Uterus (tissue), 4 donors: Measurements from ENCODE around the gene PPM1H. TPM values are rescaled to one million over a fixed set of nuclear protein-coding genes. Genes with fewer than 3 reads are reported as not detected.

ENCODE experiments used
- DNase-seq, 2 donors: peaks; one replicate each; pipeline ENCODE4 v3.0.0-alpha.2; 2019 to 2020
- H3K27ac ChIP-seq, 2 donors: fragments of 200-600 bp; sonication (generic); 1 replicate in 1 of 2; 2 replicates in 1 of 2; pipeline ENCODE4 v1.5.1; 2016 to 2018
- H3K27me3 ChIP-seq, 2 donors: fragments of 200-600 bp; sonication (generic); one replicate each; pipeline ENCODE4 v1.5.1; 2018 to 2019; ENCODE audit warnings: control low read depth in 1 of 2
- H3K36me3 ChIP-seq, 2 donors: fragments of 200-600 bp; sonication (generic); one replicate each; pipeline ENCODE4 v1.5.1; 2019; ENCODE audit warnings: control low read depth in 1 of 2
- H3K4me1 ChIP-seq, 2 donors: fragments of 200-600 bp; sonication (generic); one replicate each; pipeline ENCODE4 v1.5.1; 2018 to 2019; ENCODE audit warnings: control low read depth in 1 of 2
- H3K4me3 ChIP-seq, 2 donors: fragments of 200-600 bp; sonication (generic); 1 replicate in 1 of 2; 2 replicates in 1 of 2; pipeline ENCODE4 v1.5.1; 2018 to 2019; ENCODE audit warnings: mild to moderate bottlenecking in 1 of 2
- H3K9me3 ChIP-seq, 2 donors: fragments of 200-600 bp; sonication (generic); one replicate each; pipeline ENCODE4 v1.5.1; 2019; ENCODE audit warnings: control low read depth in 1 of 2
- POLR2A ChIP-seq, 2 donors: fragments of 450-650 bp; IDR thresholded peaks; one replicate each; pipeline ENCODE4 v1.6.1; 2016; ENCODE audit warnings: antibody characterized with exemption in 2 of 2, mild to moderate bottlenecking in 1 of 2, moderate library complexity in 1 of 2
- intact Hi-C: fragments of 100-400 bp; cut with DNase I; formaldehyde crosslinking; loops from one replicate; pipeline ENCODE4 v1.15.1; 2023; ENCODE audit warnings: low total_unique reads
- total RNA-seq, 4 donors: library from RNA; depleted of rRNA in 3 of 4; stranded (reverse); fragments of >200 nt in 3 of 4; gene quantifications; one replicate each; pipeline versions ENCODE4 v1.1.0 to v1.2.4, GENCODE V29; 2014 to 2023
- TF ChIP-seq, protein P1 (sequence below), 4 experiments: fragments of 200-600 bp in 2 of 4; fragments of 450-650 bp in 2 of 4; sonication (generic) in 2 of 4; IDR thresholded peaks; one replicate each; pipeline ENCODE4 v1.5.1; 2016 to 2019; ENCODE audit warnings: antibody characterized with exemption in 4 of 4, mild to moderate bottlenecking in 2 of 4, moderate library complexity in 1 of 4
- donor health status: DM: yes; HTN: yes; CAD: no.

The PPM1H gene
- total RNA-seq, 4 donors from 2014 or later, result 2.0 to 24.1 (median 6.6) TPM

DNA sequence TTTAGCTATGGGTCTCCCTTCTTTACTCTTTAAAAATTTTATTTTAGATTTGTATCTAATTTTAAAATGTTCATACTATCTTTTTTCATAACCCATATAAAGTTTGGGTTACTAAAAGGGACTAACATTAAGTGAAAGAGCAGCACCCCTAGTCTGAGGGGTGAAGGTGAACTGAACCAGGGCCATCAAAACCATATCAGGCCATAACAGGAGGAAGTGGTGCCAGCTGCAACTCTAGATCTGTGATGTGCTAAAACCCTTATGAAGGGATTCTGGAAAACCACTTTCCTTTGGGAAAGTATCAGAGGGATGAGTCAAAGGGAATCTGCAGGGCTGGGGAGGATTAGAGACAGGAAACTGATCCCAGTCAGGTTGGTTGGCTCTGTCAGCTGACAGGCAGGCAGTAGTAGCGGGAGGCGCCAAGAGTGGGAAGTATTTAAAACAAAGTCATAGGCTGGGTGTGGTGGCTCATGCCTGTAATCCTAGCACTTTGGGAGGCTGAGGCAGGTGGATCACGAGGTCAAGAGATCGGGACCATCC, 162.5 kb downstream of the PPM1H start:
- H3K27me3 ChIP-seq, result no peaks in the 10 kb centered on the region
- intact Hi-C loops, result no loop called here
- no peak overlapping the region for H3K4me3 ChIP-seq
- no peak for DNase-seq
- no peak overlapping the region for H3K27ac ChIP-seq
- TF ChIP-seq, protein P1, sequence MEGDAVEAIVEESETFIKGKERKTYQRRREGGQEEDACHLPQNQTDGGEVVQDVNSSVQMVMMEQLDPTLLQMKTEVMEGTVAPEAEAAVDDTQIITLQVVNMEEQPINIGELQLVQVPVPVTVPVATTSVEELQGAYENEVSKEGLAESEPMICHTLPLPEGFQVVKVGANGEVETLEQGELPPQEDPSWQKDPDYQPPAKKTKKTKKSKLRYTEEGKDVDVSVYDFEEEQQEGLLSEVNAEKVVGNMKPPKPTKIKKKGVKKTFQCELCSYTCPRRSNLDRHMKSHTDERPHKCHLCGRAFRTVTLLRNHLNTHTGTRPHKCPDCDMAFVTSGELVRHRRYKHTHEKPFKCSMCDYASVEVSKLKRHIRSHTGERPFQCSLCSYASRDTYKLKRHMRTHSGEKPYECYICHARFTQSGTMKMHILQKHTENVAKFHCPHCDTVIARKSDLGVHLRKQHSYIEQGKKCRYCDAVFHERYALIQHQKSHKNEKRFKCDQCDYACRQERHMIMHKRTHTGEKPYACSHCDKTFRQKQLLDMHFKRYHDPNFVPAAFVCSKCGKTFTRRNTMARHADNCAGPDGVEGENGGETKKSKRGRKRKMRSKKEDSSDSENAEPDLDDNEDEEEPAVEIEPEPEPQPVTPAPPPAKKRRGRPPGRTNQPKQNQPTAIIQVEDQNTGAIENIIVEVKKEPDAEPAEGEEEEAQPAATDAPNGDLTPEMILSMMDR (IDR thresholded peaks at IDR 0.05), result no peak
- no peak for TF ChIP-seq POLR2A (IDR thresholded peaks at IDR 0.05)
- no peaks in the 10 kb centered on the region for H3K4me1 ChIP-seq
- no peaks in the 10 kb centered on the region for H3K36me3 ChIP-seq
- no peaks in the 10 kb centered on the region for H3K9me3 ChIP-seq

GRCh38 chr12:62771828-62772227, 163.1 kb downstream of the PPM1H start:
- H3K4me3 ChIP-seq, result no peak overlapping the region
- no peak for DNase-seq
- no peaks in the 10 kb centered on the region for H3K27me3 ChIP-seq
- TF ChIP-seq POLR2A (IDR thresholded peaks at IDR 0.05), result no peak
- TF ChIP-seq, protein P1 (IDR thresholded peaks at IDR 0.05), result no peak
- no peaks in the 10 kb centered on the region for H3K36me3 ChIP-seq
- H3K27ac ChIP-seq, result no peak overlapping the region
- no peaks in the 10 kb centered on the region for H3K9me3 ChIP-seq
- no peaks in the 10 kb centered on the region for H3K4me1 ChIP-seq
- intact Hi-C loops, result no loop called here

DNA sequence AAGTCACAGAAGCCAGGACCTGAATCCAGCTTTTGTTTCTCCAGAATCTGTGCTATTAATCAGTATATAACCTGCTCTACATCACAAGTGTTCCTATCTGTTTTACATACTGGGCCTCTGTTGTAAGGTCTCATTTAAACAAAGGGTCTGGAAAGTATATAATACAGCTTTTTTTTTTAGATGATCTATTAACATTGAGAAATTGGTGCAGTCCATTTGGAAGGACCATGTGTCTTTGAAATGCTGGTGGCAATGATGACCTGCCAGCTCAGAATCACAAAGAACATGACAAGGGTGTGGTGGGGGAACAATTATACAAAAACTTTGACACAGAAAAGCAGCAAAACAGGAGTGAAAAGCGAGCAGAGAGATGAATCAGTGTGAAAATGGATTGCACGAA, 164.6 kb downstream of the PPM1H start:
- intact Hi-C loops, result no loop called here
- Histone ChIP-seq H3K27me3 (no peaks in the 10 kb centered on the region), H3K9me3 (no peaks in the 10 kb centered on the region), H3K4me1 (no peaks in the 10 kb centered on the region), H3K4me3 (no peak overlapping the region), H3K27ac (no peak overlapping the region), H3K36me3 (no peaks in the 10 kb centered on the region)
- DNase-seq, result no peak
- TF ChIP-seq POLR2A (IDR thresholded peaks at IDR 0.05), result no peak
- TF ChIP-seq, protein P1 (IDR thresholded peaks at IDR 0.05), result no peak

DNA sequence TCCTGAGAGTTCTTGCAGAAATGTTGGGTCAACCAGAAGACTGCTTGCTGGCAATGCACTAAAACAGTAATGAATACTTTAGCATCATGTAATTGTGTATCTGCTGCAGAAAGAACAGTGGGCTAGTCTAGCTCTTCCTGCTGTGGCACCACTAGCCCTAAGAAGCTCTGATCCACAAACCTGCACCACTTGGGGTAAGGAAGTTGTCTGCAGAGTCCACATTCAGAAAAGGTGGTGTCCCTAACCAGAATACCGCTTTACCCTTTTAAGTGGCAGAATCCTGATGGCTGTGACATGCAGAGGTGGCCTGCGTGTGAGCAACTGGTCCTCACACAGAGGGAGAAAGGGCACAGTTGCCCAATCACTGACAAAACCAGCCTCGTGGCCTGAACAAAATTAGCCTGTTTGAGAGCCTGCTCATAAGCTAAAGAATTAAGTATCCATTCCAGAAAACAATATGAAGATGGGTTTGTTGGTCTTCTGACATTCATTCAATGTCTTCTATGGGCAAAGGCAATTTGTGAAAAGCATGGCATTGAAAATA, 165.8 kb downstream of the PPM1H start:
- TF ChIP-seq, protein P1 (IDR thresholded peaks at IDR 0.05), result no peak
- TF ChIP-seq POLR2A (IDR thresholded peaks at IDR 0.05), result no peak
- no peaks in the 10 kb centered on the region for H3K9me3 ChIP-seq
- intact Hi-C loops, result no loop called here
- no peaks in the 10 kb centered on the region for H3K36me3 ChIP-seq
- H3K27me3 ChIP-seq, result no peaks in the 10 kb centered on the region
- no peak for DNase-seq
- H3K4me1 ChIP-seq, result no peaks in the 10 kb centered on the region
- H3K27ac ChIP-seq, result no peak overlapping the region
- H3K4me3 ChIP-seq, result no peak overlapping the region

GRCh38 chr12:62767946-62768345, 167.0 kb downstream of the PPM1H start:
- no peaks in the 10 kb centered on the region for H3K27me3 ChIP-seq
- no peak for DNase-seq
- H3K4me1 ChIP-seq, result no peaks in the 10 kb centered on the region
- H3K4me3 ChIP-seq, result no peak overlapping the region
- H3K27ac ChIP-seq, result no peak overlapping the region
- no peaks in the 10 kb centered on the region for H3K9me3 ChIP-seq
- H3K36me3 ChIP-seq, result no peaks in the 10 kb centered on the region
- intact Hi-C loops, result no loop called here
- TF ChIP-seq, protein P1 (IDR thresholded peaks at IDR 0.05), result no peak
- TF ChIP-seq POLR2A (IDR thresholded peaks at IDR 0.05), result no peak
